ENCODE measurements around the gene PRAC1. TPM values are rescaled to one million over a fixed set of nuclear protein-coding genes. Genes with fewer than 3 reads are reported as not detected.

Gene PRAC1
- polyA plus RNA-seq (2012; ENCODE audit: low read depth, missing spikeins) = not detected

GRCh38 chr17:48722201-48722907, at the start of gene PRAC1:
Gene PRAC1, minus strand, starts transcription at chr17:48722518. Its CDS starts 126 bp downstream, at chr17:48722392.
- TF ChIP-seq POLR2A (IDR thresholded peaks at IDR 0.05; ENCODE audit: low read depth, low read length) (no peak), POLR2AphosphoS5 (IDR thresholded peaks at IDR 0.05; ENCODE audit: low read depth, low read length) (no peak), TAF1 (IDR thresholded peaks at IDR 0.05; ENCODE audit: low read depth, low read length) (no peak), SPI1 (IDR thresholded peaks at IDR 0.05; ENCODE audit: low read depth, low read length) (no peak), PAX5 (IDR thresholded peaks at IDR 0.05; ENCODE audit: insufficient read depth, low read length, severe bottlenecking) (no peak), POU2F2 (IDR thresholded peaks at IDR 0.05; ENCODE audit: low read depth, low read length) (no peak)
- DNase-seq (ENCODE audit: insufficient read length, low spot score) = no peak
- no peak for FAIRE-seq

DNA sequence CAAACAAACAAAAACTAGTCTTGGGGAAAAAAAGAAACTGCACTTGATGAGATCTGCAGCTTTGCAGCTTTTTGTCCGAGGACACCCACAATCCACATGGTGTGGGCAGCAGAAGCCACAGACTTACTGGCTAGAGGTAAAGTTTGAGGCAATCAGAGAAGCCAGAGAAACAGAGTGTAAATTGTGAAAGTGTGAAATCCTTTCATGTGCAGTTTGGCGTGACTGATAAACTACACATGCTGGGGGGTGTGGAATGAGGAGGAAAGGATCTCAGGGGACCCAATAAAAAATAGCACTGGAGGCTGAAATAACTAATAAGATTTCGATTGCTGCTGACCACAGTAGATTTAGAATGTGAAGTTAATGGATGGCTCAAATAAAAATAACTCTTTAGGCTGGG, 48.6 kb upstream of the PRAC1 start:
- FAIRE-seq = peak; percentile 16
- TF ChIP-seq POLR2A (IDR thresholded peaks at IDR 0.05; ENCODE audit: low read depth, low read length) = no peak
- no peak for TF ChIP-seq POLR2AphosphoS5 (IDR thresholded peaks at IDR 0.05; ENCODE audit: low read depth, low read length)
- TF ChIP-seq SPI1 (IDR thresholded peaks at IDR 0.05; ENCODE audit: low read depth, low read length) = no peak
- no peak for TF ChIP-seq PAX5 (IDR thresholded peaks at IDR 0.05; ENCODE audit: insufficient read depth, low read length, severe bottlenecking)
- no peak for TF ChIP-seq TAF1 (IDR thresholded peaks at IDR 0.05; ENCODE audit: low read depth, low read length)
- TF ChIP-seq POU2F2 (IDR thresholded peaks at IDR 0.05; ENCODE audit: low read depth, low read length) = no peak
- no peak for DNase-seq (ENCODE audit: insufficient read length, low spot score)

- TF ChIP-seq PAX5 (IDR thresholded peaks at IDR 0.05; ENCODE audit: insufficient read depth, low read length, severe bottlenecking) (no peak), SPI1 (IDR thresholded peaks at IDR 0.05; ENCODE audit: low read depth, low read length) (no peak), POU2F2 (IDR thresholded peaks at IDR 0.05; ENCODE audit: low read depth, low read length) (no peak), TAF1 (IDR thresholded peaks at IDR 0.05; ENCODE audit: low read depth, low read length) (no peak), POLR2AphosphoS5 (IDR thresholded peaks at IDR 0.05; ENCODE audit: low read depth, low read length) (no peak), POLR2A (IDR thresholded peaks at IDR 0.05; ENCODE audit: low read depth, low read length) (no peak)
- FAIRE-seq (no peak), DNase-seq (ENCODE audit: insufficient read length, low spot score) (no peak)
Measured at GRCh38 chr17:48769009-48769675, 46.8 kb upstream of the PRAC1 start.

- FAIRE-seq (no peak), DNase-seq (ENCODE audit: insufficient read length, low spot score) (no peak)
- TF ChIP-seq PAX5 (IDR thresholded peaks at IDR 0.05; ENCODE audit: insufficient read depth, low read length, severe bottlenecking) = no peak
- TF ChIP-seq SPI1 (IDR thresholded peaks at IDR 0.05; ENCODE audit: low read depth, low read length) = no peak
- no peak for TF ChIP-seq TAF1 (IDR thresholded peaks at IDR 0.05; ENCODE audit: low read depth, low read length)
- TF ChIP-seq POLR2A (IDR thresholded peaks at IDR 0.05; ENCODE audit: low read depth, low read length) = no peak
- no peak for TF ChIP-seq POLR2AphosphoS5 (IDR thresholded peaks at IDR 0.05; ENCODE audit: low read depth, low read length)
- no peak for TF ChIP-seq POU2F2 (IDR thresholded peaks at IDR 0.05; ENCODE audit: low read depth, low read length)
Measured at GRCh38 chr17:48767263-48767774, 45.0 kb upstream of the PRAC1 start.

GRCh38 chr17:48761114-48761513, 38.8 kb upstream of the PRAC1 start:
- DNase-seq (ENCODE audit: insufficient read length, low spot score) (no peak), FAIRE-seq (no peak)
- TF ChIP-seq TAF1 (IDR thresholded peaks at IDR 0.05; ENCODE audit: low read depth, low read length) (no peak), PAX5 (IDR thresholded peaks at IDR 0.05; ENCODE audit: insufficient read depth, low read length, severe bottlenecking) (no peak), POLR2A (IDR thresholded peaks at IDR 0.05; ENCODE audit: low read depth, low read length) (no peak), POU2F2 (IDR thresholded peaks at IDR 0.05; ENCODE audit: low read depth, low read length) (no peak), SPI1 (IDR thresholded peaks at IDR 0.05; ENCODE audit: low read depth, low read length) (no peak), POLR2AphosphoS5 (IDR thresholded peaks at IDR 0.05; ENCODE audit: low read depth, low read length) (no peak)

DNA sequence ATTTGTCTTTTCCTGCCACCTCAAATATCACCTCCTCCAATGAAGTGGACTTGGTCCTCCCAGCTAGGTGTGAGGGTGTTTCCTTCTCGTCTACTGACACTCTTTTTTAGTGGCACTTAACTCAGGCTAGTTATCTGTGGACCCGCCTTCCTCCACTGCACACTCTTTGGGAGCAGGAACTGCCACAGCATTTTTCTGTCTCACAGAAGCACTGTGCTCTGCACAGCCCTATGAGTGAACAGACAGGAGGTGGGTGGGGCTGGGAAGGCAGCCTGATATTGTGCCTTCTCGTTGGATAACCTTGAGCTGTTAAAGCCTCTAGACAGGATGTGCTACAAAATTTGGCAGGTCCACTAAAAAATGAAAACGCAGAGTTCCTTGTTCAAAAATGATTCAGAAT, 38.1 kb upstream of the PRAC1 start:
- DNase-seq (ENCODE audit: insufficient read length, low spot score) = no peak
- no peak for FAIRE-seq
- TF ChIP-seq TAF1 (IDR thresholded peaks at IDR 0.05; ENCODE audit: low read depth, low read length) (no peak), SPI1 (IDR thresholded peaks at IDR 0.05; ENCODE audit: low read depth, low read length) (no peak), POLR2AphosphoS5 (IDR thresholded peaks at IDR 0.05; ENCODE audit: low read depth, low read length) (no peak), POLR2A (IDR thresholded peaks at IDR 0.05; ENCODE audit: low read depth, low read length) (no peak), POU2F2 (IDR thresholded peaks at IDR 0.05; ENCODE audit: low read depth, low read length) (no peak), PAX5 (IDR thresholded peaks at IDR 0.05; ENCODE audit: insufficient read depth, low read length, severe bottlenecking) (no peak)

GRCh38 chr17:48759288-48759687, 37.0 kb upstream of the PRAC1 start:
- TF ChIP-seq PAX5 (IDR thresholded peaks at IDR 0.05; ENCODE audit: insufficient read depth, low read length, severe bottlenecking) (no peak), POU2F2 (IDR thresholded peaks at IDR 0.05; ENCODE audit: low read depth, low read length) (no peak), POLR2AphosphoS5 (IDR thresholded peaks at IDR 0.05; ENCODE audit: low read depth, low read length) (no peak), TAF1 (IDR thresholded peaks at IDR 0.05; ENCODE audit: low read depth, low read length) (no peak), SPI1 (IDR thresholded peaks at IDR 0.05; ENCODE audit: low read depth, low read length) (no peak), POLR2A (IDR thresholded peaks at IDR 0.05; ENCODE audit: low read depth, low read length) (no peak)
- FAIRE-seq (no peak), DNase-seq (ENCODE audit: insufficient read length, low spot score) (no peak)

- DNase-seq (ENCODE audit: insufficient read length, low spot score) = no peak
- TF ChIP-seq POLR2A (IDR thresholded peaks at IDR 0.05; ENCODE audit: low read depth, low read length) (no peak), POU2F2 (IDR thresholded peaks at IDR 0.05; ENCODE audit: low read depth, low read length) (no peak), TAF1 (IDR thresholded peaks at IDR 0.05; ENCODE audit: low read depth, low read length) (no peak), POLR2AphosphoS5 (IDR thresholded peaks at IDR 0.05; ENCODE audit: low read depth, low read length) (no peak), SPI1 (IDR thresholded peaks at IDR 0.05; ENCODE audit: low read depth, low read length) (no peak), PAX5 (IDR thresholded peaks at IDR 0.05; ENCODE audit: insufficient read depth, low read length, severe bottlenecking) (no peak)
- FAIRE-seq = no peak
Measured at GRCh38 chr17:48757524-48757961, 35.2 kb upstream of the PRAC1 start.

DNA sequence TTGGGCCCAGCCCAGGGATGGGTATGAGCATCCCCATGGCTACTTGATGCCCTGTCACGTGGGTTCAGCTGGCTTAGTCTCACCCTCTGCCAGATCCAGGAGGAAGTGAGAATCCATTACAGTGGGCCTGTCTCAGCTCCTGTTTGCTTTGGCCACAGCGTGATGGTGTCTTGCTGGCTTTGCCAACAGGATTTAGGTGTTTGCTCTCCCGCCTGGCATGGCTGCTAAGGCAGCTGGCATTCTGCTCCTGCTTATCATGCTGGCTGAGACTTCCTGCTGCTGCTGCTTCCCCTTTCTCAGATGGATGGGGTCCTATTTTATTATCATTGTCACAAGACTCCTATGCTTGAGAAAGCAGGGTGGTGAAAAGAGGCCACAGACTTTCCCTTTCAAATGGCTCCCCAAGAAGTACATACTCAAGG, 34.5 kb upstream of the PRAC1 start:
- TF ChIP-seq TAF1 (IDR thresholded peaks at IDR 0.05; ENCODE audit: low read depth, low read length) (no peak), SPI1 (IDR thresholded peaks at IDR 0.05; ENCODE audit: low read depth, low read length) (peak; percentile 39; the same call in 1 of the 2 replicates)
- FAIRE-seq (no peak), DNase-seq (ENCODE audit: insufficient read length, low spot score) (no peak)

All from GM12891 (cell line).